A673 (cell line): ENCODE results near the gene LMAN1L. TPM values are rescaled to one million over a fixed set of nuclear protein-coding genes. Genes with fewer than 3 reads are reported as not detected.

Experiments used
- BruUV-seq: library from RNA; stranded (reverse); fragments of 400-500 nt; replicated peaks from 2 replicates; lab custom pipeline; 2021; lab: Mats Ljungman, UMichigan
- CTCF ChIA-PET: fragments of 300-600 bp; sonication (Branson Sonifier 250); formaldehyde crosslinking; loops from one replicate; lab custom pipeline; 2022; ENCODE audit warnings: antibody characterized with exemption; lab: Charles Lee
- POLR2A ChIA-PET: fragments of 300-600 bp; sonication (Branson Sonifier 250); formaldehyde crosslinking; loops from one replicate; lab custom pipeline; 2022; ENCODE audit warnings: antibody characterized with exemption; ENCODE audit not compliant: low non-redundant PET; lab: Charles Lee
- DNase-seq: peaks from one replicate; pipeline ENCODE4 v3.0.0-alpha.2; 2015; ENCODE audit warnings: low spot score
- H3K27ac ChIP-seq: fragments of 200-600 bp; sonication (generic); 2 replicates; pipeline ENCODE4 v1.5.1; 2016; ENCODE audit warnings: mixed run types, low read depth, mild to moderate bottlenecking, mixed read lengths, antibody characterized with exemption, low read length; ENCODE audit not compliant: poor library complexity, severe bottlenecking
- H3K27me3 ChIP-seq: fragments of 200-600 bp; sonication (generic); replicated peaks from 2 replicates; pipeline ENCODE4 v1.6.1; 2017; ENCODE audit warnings: mixed run types, low read depth, mild to moderate bottlenecking, mixed read lengths, antibody characterized with exemption, low read length; ENCODE audit not compliant: insufficient read depth, poor library complexity
- H3K36me3 ChIP-seq: fragments of 200-600 bp; sonication (generic); 2 replicates; pipeline ENCODE4 v1.6.1; 2016; ENCODE audit warnings: mixed run types, mild to moderate bottlenecking, mixed read lengths, antibody characterized with exemption, low read length; ENCODE audit not compliant: insufficient read depth, poor library complexity, severe bottlenecking
- H3K4me1 ChIP-seq: fragments of 200-600 bp; sonication (generic); 2 replicates; pipeline ENCODE4 v1.6.1; 2017; ENCODE audit warnings: mixed run types, mild to moderate bottlenecking, mixed read lengths, antibody characterized with exemption, low read length; ENCODE audit not compliant: insufficient read depth, poor library complexity, severe bottlenecking
- H3K4me3 ChIP-seq: fragments of 200-600 bp; sonication (generic); 2 replicates; pipeline ENCODE4 v1.5.1; 2016; ENCODE audit warnings: low read depth, mixed run types, mild to moderate bottlenecking, mixed read lengths, low read length; ENCODE audit not compliant: poor library complexity, severe bottlenecking
- H3K9me3 ChIP-seq: fragments of 200-600 bp; sonication (generic); 2 replicates; pipeline ENCODE4 v1.6.1; 2016; ENCODE audit warnings: mixed run types, low read depth, mild to moderate bottlenecking, mixed read lengths, antibody characterized with exemption, low read length; ENCODE audit not compliant: poor library complexity, severe bottlenecking
- CTCF ChIP-seq: fragments of 300-800, 200-600 bp; sonication (generic); conservative IDR thresholded peaks from 2 replicates; pipeline ENCODE4 v1.5.1; 2017; ENCODE audit warnings: low read depth, mild to moderate bottlenecking, antibody characterized with exemption, low read length, moderate library complexity, mixed read lengths
- EZH2 ChIP-seq: fragments of 200-600 bp; sonication (generic); IDR thresholded peaks from 2 replicates; pipeline ENCODE4 v1.6.1; 2017; ENCODE audit warnings: borderline replicate concordance, low read depth, mild to moderate bottlenecking, mixed read lengths, antibody characterized with exemption, low read length; ENCODE audit not compliant: poor library complexity, severe bottlenecking
- intact Hi-C: fragments of 100-400 bp; cut with micrococcal nuclease; formaldehyde crosslinking; loops from one replicate; pipeline ENCODE4 v1.10.0; 2022; ENCODE audit not compliant: unreplicated experiment
- total RNA-seq: library from RNA; stranded (reverse); gene quantifications from 2 replicates; pipeline ENCODE4 v1.2.3, GENCODE V29; 2021

LMAN1L gene
- total RNA-seq, 1 experiment from 2014 or later: 0.80 TPM

DNA sequence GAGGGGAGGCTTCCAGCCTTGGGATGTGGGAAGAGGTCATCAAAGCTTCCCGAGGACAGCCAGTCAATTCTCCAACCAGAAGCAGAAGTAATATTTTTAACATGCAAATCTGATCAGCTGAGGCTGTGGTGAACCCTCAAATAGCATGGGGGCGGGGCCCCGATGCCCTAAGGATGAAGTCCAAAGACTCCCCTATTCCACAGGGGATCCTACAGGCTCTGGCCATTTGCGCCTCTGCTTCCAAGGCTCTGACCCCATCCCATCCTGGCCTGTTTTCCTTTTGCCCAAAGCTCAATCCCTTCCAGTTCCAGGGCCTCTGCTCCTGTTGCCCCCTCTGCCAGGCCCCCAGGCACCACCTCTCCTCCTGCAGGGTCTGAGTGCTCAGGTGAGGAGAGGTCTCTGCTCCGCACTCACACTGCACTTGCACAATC is 37.5 kb upstream of the LMAN1L start:
- Histone ChIP-seq H3K36me3 (no peaks in the 10 kb centered on the region), H3K4me3 (no peak overlapping the region), H3K9me3 (no peaks in the 10 kb centered on the region), H3K4me1 (peaks cover 35% of the 10 kb centered on the region), H3K27me3 (no peaks in the 10 kb centered on the region), H3K27ac (peak overlapping the region; percentile 34)
- intact Hi-C loops: loop anchor here (10.0 kb wide), 1 partner anchor 430 kb away; the partner anchor contains the start of gene C15orf39
- no TSS peak for BruUV-seq
- TF ChIP-seq CTCF: no peak
- TF ChIP-seq EZH2: no peak
- ChIA-PET CTCF (no interaction called here), POLR2A (no interaction called here)
- no peak for DNase-seq

DNA sequence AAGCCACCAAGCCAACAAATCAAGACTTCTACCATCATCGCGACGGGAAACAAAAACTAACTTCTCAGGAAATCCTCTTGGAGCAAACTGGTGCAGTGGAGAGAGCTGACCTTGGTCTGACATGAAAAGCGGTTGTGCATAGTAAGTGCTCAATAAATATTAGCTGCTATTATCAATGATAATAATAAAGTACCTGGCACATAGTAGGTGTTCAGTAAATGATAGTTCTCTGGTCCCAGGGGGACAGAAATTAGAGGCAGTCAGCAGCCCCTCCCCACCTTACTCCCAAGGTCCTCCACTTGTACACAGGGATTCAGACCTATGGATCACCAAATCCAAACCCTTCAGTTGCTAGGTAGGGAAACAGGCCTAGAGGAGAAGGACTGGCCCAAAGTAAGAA is 36.7 kb upstream of the LMAN1L start:
- Histone ChIP-seq H3K9me3 (no peaks in the 10 kb centered on the region), H3K4me1 (peaks cover 42% of the 10 kb centered on the region), H3K4me3 (no peak overlapping the region), H3K36me3 (no peaks in the 10 kb centered on the region), H3K27me3 (no peaks in the 10 kb centered on the region), H3K27ac (no peak overlapping the region)
- ChIA-PET CTCF (no interaction called here), POLR2A (no interaction called here)
- no TSS peak for BruUV-seq
- intact Hi-C loops: loop anchor here (10.0 kb wide), 1 partner anchor 429 kb away; the partner anchor contains the start of gene C15orf39
- DNase-seq: no peak
- TF ChIP-seq EZH2: no peak
- TF ChIP-seq CTCF: no peak

GRCh38 chr15:74776821-74777768 is 35.5 kb upstream of the LMAN1L start:
- peak; percentile 87 for DNase-seq
- Histone ChIP-seq H3K36me3 (no peaks in the 10 kb centered on the region), H3K9me3 (no peaks in the 10 kb centered on the region), H3K27ac (peak overlapping the region; percentile 81), H3K4me1 (peaks cover 51% of the 10 kb centered on the region), H3K27me3 (no peaks in the 10 kb centered on the region), H3K4me3 (no peak overlapping the region)
- TF ChIP-seq CTCF: no peak
- no peak for TF ChIP-seq EZH2
- CTCF ChIA-PET: interaction anchor here (0.7 to 1.4 kb wide), 4 partner anchors 8 to 174 kb away, joined by 4 to 6 read pairs (median 5); no protein-coding TSS in a partner anchor
- POLR2A ChIA-PET: interaction anchor here (0.6 kb wide), 2 partner anchors 8 to 236 kb away, joined by 3 to 6 read pairs; partner anchors contain the start of gene ARID3B
- intact Hi-C loops: loop anchor here (10.0 kb wide), 1 partner anchor 428 kb away; the partner anchor contains the start of gene C15orf39
- BruUV-seq: no TSS peak
